ENCODE measurements around the gene GPATCH8. TPM values are rescaled to one million over a fixed set of nuclear protein-coding genes. Genes with fewer than 3 reads are reported as not detected.

Gene GPATCH8
- total and polyA plus RNA-seq, 9 of the 15 experiments (the other 6 are each of a cell fraction or from before 2014, with no cell fraction given), result 10.6 to 29.6 (median 13.2) TPM

DNA sequence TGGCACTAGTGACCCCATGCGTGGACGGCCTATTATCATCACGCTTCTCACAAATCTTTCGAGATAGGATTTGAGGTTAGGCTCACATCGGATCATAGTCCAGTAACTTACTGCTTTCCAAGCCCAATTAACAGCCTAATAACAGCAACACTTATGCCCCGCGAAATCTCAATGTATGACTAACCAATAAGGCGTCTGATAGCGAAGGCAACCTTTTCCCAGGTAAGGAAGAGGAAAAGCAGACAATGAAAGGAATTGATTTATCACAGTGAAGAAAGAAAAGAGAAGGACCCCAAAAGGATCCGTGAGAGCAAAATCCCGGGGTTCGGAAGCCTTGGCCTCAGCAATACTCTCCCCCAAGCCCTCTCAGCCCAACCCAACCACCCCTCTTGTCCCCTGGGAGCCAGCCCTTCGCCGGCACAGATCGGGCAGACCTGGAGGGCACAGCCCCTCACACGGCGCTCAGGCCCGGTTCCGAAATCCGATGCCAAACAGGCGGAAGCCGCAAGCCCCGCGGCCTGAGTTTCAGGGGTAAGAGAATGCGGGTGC, 534 bp downstream of the GPATCH8 start (continued):
- TF ChIP-seq EP300 (IDR thresholded peaks at IDR 0.05; ENCODE audit: low read length), result no peak
- no peak for TF ChIP-seq GABPB1 (CRISPR knock-in tag; IDR thresholded peaks at IDR 0.05)
- no peak for TF ChIP-seq CHD2 (IDR thresholded peaks at IDR 0.05; ENCODE audit: low read depth, low read length)
- TF ChIP-seq ZNF785 (CRISPR knock-in tag; IDR thresholded peaks at IDR 0.05), result no peak
- TF ChIP-seq, protein P1, sequence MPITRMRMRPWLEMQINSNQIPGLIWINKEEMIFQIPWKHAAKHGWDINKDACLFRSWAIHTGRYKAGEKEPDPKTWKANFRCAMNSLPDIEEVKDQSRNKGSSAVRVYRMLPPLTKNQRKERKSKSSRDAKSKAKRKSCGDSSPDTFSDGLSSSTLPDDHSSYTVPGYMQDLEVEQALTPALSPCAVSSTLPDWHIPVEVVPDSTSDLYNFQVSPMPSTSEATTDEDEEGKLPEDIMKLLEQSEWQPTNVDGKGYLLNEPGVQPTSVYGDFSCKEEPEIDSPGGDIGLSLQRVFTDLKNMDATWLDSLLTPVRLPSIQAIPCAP (CRISPR knock-in tag; IDR thresholded peaks at IDR 0.05; ENCODE audit: borderline replicate concordance), result 0 out of 2 replicates have a peak, but pooled peaks have one; percentile 31
- TF ChIP-seq SRSF1 (IDR thresholded peaks at IDR 0.05; ENCODE audit: low read depth, low read length), result no peak
- TF ChIP-seq, protein P2, sequence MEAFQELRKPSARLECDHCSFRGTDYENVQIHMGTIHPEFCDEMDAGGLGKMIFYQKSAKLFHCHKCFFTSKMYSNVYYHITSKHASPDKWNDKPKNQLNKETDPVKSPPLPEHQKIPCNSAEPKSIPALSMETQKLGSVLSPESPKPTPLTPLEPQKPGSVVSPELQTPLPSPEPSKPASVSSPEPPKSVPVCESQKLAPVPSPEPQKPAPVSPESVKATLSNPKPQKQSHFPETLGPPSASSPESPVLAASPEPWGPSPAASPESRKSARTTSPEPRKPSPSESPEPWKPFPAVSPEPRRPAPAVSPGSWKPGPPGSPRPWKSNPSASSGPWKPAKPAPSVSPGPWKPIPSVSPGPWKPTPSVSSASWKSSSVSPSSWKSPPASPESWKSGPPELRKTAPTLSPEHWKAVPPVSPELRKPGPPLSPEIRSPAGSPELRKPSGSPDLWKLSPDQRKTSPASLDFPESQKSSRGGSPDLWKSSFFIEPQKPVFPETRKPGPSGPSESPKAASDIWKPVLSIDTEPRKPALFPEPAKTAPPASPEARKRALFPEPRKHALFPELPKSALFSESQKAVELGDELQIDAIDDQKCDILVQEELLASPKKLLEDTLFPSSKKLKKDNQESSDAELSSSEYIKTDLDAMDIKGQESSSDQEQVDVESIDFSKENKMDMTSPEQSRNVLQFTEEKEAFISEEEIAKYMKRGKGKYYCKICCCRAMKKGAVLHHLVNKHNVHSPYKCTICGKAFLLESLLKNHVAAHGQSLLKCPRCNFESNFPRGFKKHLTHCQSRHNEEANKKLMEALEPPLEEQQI (IDR thresholded peaks at IDR 0.05), result no peak
- no peak for TF ChIP-seq SMAD3 (CRISPR knock-in tag; conservative IDR thresholded peaks at IDR 0.05)
- TF ChIP-seq, protein P3, sequence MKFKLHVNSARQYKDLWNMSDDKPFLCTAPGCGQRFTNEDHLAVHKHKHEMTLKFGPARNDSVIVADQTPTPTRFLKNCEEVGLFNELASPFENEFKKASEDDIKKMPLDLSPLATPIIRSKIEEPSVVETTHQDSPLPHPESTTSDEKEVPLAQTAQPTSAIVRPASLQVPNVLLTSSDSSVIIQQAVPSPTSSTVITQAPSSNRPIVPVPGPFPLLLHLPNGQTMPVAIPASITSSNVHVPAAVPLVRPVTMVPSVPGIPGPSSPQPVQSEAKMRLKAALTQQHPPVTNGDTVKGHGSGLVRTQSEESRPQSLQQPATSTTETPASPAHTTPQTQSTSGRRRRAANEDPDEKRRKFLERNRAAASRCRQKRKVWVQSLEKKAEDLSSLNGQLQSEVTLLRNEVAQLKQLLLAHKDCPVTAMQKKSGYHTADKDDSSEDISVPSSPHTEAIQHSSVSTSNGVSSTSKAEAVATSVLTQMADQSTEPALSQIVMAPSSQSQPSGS (CRISPR knock-in tag; IDR thresholded peaks at IDR 0.05), result no peak
- peak in 1 of 2 experiments; percentile 9; a peak in 1 of 4 replicates for TF ChIP-seq HDAC1 (IDR thresholded peaks at IDR 0.05)
- TF ChIP-seq, protein P4, sequence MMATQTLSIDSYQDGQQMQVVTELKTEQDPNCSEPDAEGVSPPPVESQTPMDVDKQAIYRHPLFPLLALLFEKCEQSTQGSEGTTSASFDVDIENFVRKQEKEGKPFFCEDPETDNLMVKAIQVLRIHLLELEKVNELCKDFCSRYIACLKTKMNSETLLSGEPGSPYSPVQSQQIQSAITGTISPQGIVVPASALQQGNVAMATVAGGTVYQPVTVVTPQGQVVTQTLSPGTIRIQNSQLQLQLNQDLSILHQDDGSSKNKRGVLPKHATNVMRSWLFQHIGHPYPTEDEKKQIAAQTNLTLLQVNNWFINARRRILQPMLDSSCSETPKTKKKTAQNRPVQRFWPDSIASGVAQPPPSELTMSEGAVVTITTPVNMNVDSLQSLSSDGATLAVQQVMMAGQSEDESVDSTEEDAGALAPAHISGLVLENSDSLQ (IDR thresholded peaks at IDR 0.05), result no peak
- TF ChIP-seq, protein P5, sequence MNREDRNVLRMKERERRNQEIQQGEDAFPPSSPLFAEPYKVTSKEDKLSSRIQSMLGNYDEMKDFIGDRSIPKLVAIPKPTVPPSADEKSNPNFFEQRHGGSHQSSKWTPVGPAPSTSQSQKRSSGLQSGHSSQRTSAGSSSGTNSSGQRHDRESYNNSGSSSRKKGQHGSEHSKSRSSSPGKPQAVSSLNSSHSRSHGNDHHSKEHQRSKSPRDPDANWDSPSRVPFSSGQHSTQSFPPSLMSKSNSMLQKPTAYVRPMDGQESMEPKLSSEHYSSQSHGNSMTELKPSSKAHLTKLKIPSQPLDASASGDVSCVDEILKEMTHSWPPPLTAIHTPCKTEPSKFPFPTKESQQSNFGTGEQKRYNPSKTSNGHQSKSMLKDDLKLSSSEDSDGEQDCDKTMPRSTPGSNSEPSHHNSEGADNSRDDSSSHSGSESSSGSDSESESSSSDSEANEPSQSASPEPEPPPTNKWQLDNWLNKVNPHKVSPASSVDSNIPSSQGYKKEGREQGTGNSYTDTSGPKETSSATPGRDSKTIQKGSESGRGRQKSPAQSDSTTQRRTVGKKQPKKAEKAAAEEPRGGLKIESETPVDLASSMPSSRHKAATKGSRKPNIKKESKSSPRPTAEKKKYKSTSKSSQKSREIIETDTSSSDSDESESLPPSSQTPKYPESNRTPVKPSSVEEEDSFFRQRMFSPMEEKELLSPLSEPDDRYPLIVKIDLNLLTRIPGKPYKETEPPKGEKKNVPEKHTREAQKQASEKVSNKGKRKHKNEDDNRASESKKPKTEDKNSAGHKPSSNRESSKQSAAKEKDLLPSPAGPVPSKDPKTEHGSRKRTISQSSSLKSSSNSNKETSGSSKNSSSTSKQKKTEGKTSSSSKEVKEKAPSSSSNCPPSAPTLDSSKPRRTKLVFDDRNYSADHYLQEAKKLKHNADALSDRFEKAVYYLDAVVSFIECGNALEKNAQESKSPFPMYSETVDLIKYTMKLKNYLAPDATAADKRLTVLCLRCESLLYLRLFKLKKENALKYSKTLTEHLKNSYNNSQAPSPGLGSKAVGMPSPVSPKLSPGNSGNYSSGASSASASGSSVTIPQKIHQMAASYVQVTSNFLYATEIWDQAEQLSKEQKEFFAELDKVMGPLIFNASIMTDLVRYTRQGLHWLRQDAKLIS (CRISPR knock-in tag; IDR thresholded peaks at IDR 0.05), result no peak
- peak; percentile 13 for TF ChIP-seq DACH1 (IDR thresholded peaks at IDR 0.05; ENCODE audit: partially characterized antibody)
- no peak for TF ChIP-seq POLR2G (IDR thresholded peaks at IDR 0.05; ENCODE audit: low read depth, low read length)
- TF ChIP-seq GTF2F1 (IDR thresholded peaks at IDR 0.05; ENCODE audit: low read depth, low read length), result no peak

All from K562 (cell line).